Choroid plexus epithelial cell (primary cell): Measurements from ENCODE around the gene ASAH2.
A peak's percentile ranks its signal among the peaks of the same experiment; 100 is the strongest.

Source experiments
- DNase-seq: peaks from one replicate; pipeline ENCODE4 v3.0.0-alpha.2; 2010; ENCODE audit warnings: low read depth
- H3K4me3 ChIP-seq: 2 replicates; pipeline ENCODE4 v1.5.1; 2011; ENCODE audit warnings: low read depth, mild to moderate bottlenecking, control low read depth, low read length, moderate library complexity
- CTCF ChIP-seq: conservative IDR thresholded peaks from 2 replicates; pipeline ENCODE4 v1.5.1; 2011; ENCODE audit warnings: low read depth, mild to moderate bottlenecking, control low read depth, inconsistent platforms, low read length, moderate library complexity

The ASAH2 gene

GRCh38 chr10:50289196-50289595, 37.9 kb upstream of the ASAH2 start:
- no peak for TF ChIP-seq CTCF
- no peak for DNase-seq
- H3K4me3 ChIP-seq, result no peak overlapping the region

- no peak for TF ChIP-seq CTCF
- H3K4me3 ChIP-seq, result no peak overlapping the region
- DNase-seq, result no peak
Measured at GRCh38 chr10:50286996-50287803, 35.9 kb upstream of the ASAH2 start.

DNA sequence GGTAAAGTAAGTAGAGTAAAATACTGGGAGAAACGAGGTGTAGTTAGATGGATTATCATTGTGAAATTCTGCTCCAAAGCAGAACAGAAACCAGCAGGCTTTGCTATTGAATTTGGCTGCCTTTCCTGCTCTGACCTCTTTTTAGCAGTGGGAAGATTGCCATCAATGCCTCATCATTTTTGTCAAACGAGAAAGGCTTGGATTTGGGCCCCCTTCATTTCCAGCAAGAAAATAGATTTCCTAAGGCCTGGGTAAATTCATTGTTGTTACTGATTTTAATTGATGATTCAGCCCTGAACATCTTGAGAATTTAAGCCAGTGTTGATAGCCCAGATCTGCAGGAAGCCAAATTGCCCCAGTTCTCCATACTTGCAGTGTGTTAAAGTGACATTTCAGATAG, 35.2 kb upstream of the ASAH2 start:
- TF ChIP-seq CTCF, result no peak
- H3K4me3 ChIP-seq, result no peak overlapping the region
- DNase-seq, result peak; percentile 37

- no peak overlapping the region for H3K4me3 ChIP-seq
- no peak for TF ChIP-seq CTCF
- no peak for DNase-seq
Measured at GRCh38 chr10:50281967-50282522, 30.7 kb upstream of the ASAH2 start.

- no peak for TF ChIP-seq CTCF
- no peak for DNase-seq
- no peak overlapping the region for H3K4me3 ChIP-seq
Measured at GRCh38 chr10:50281210-50281966, 30.1 kb upstream of the ASAH2 start.

- no peak for TF ChIP-seq CTCF
- H3K4me3 ChIP-seq, result no peak overlapping the region
- DNase-seq, result no peak
Measured at GRCh38 chr10:50280049-50280841, 28.9 kb upstream of the ASAH2 start.
